Tibial nerve (tissue), 4 donors: ENCODE data around the gene NCF2. TPM values are rescaled to one million over a fixed set of nuclear protein-coding genes. Genes with fewer than 3 reads are reported as not detected.
"Not testable (repeated sequence)": the region's sequence is repeated elsewhere in the genome, so short reads cannot be mapped to it uniquely, and the experiment has no call there.

Source experiments
- DNase-seq, 2 donors: peaks; one replicate each; pipeline ENCODE4 v3.0.0-alpha.2; 2019; ENCODE audit warnings: low spot score in 2 of 2
- H3K27ac ChIP-seq, 4 donors: fragments of 200-600 bp; sonication (generic) in 3 of 4; one replicate each; pipeline ENCODE4 v1.5.1; 2017 to 2019; ENCODE audit warnings: mild to moderate bottlenecking in 1 of 4
- H3K27me3 ChIP-seq, 2 donors: fragments of 200-600 bp; sonication (generic) in 1 of 2; one replicate each; pipeline versions ENCODE4 v1.5.1 to v1.6.0; 2017 to 2019
- H3K36me3 ChIP-seq, 3 donors: fragments of 200-600 bp; sonication (generic); one replicate each; pipeline ENCODE4 v1.5.1; 2018 to 2019
- H3K4me1 ChIP-seq, 4 donors: fragments of 200-600 bp; sonication (generic) in 3 of 4; one replicate each; pipeline ENCODE4 v1.5.1; 2017 to 2019
- H3K4me3 ChIP-seq, 4 donors: fragments of 200-600 bp; sonication (generic) in 3 of 4; one replicate each; pipeline ENCODE4 v1.5.1; 2017 to 2019; ENCODE audit warnings: mild to moderate bottlenecking in 1 of 4, moderate library complexity in 1 of 4
- H3K9me3 ChIP-seq, 4 donors: fragments of 200-600 bp; sonication (generic) in 3 of 4; one replicate each; pipeline ENCODE4 v1.5.1; 2017 to 2019
- CTCF ChIP-seq, 5 experiments: fragments of 200-600 bp in 3 of 5; fragments of 450-650 bp in 2 of 5; sonication (generic) in 3 of 5; IDR thresholded peaks; one replicate each; pipeline ENCODE4 v1.5.1; 2016 to 2019; ENCODE audit warnings: antibody characterized with exemption in 5 of 5, mild to moderate bottlenecking in 3 of 5, moderate library complexity in 2 of 5
- EP300 ChIP-seq, 2 donors: sonication (generic); formaldehyde crosslinking; IDR thresholded peaks; one replicate each; pipeline ENCODE4 v1.6.1; 2017; ENCODE audit warnings: antibody characterized with exemption in 2 of 2, mild to moderate bottlenecking in 1 of 2
- POLR2A ChIP-seq, 2 donors: fragments of 450-650 bp; IDR thresholded peaks; one replicate each; pipeline ENCODE4 v1.6.1; 2017; ENCODE audit warnings: antibody characterized with exemption in 2 of 2, mild to moderate bottlenecking in 2 of 2, moderate library complexity in 2 of 2
- WGBS, 2 donors: methylation state at CpG; one replicate each; pipeline ENCODE4 v1.1.5; 2018; 5-methylcytosine and 5-hydroxymethylcytosine counted together
- total RNA-seq, 4 donors: library from RNA; depleted of rRNA; stranded (reverse); fragments of >200 nt; gene quantifications; one replicate each; pipeline ENCODE4 v1.1.0, GENCODE V29; 2016

NCF2 gene
- total RNA-seq, 4 donors from 2014 or later, result 9.6 to 21.0 (median 17.1) TPM

- Histone ChIP-seq H3K4me1 (peaks cover 0 to 73% (median 29%) of the 10 kb centered on the region in 4 donors), H3K36me3 (peaks cover 0 to 24% (median 12%) of the 10 kb centered on the region in 3 donors), H3K27ac (peak overlapping the region in 3 of 4 donors; percentile 23 to 97 (median 97)), H3K9me3 (no peaks in the 10 kb centered on the region), H3K27me3 (no peaks in the 10 kb centered on the region), H3K4me3 (peak overlapping the region; percentile 8 to 95 (median 82))
- WGBS, 2 donors, result 58 to 61% methylated on average over 1 of the region's 1 CpG
- no peak for DNase-seq
- TF ChIP-seq CTCF (IDR thresholded peaks at IDR 0.05) (no peak), POLR2A (IDR thresholded peaks at IDR 0.05) (no peak), EP300 (IDR thresholded peaks at IDR 0.05) (no peak)
Observed at GRCh38 chr1:183632964-183633363, 42.7 kb upstream of the NCF2 start.

GRCh38 chr1:183632114-183632513, 41.9 kb upstream of the NCF2 start:
- peak overlapping the region in 1 of 4 donors; percentile 95 for H3K4me3 ChIP-seq
- no peak for TF ChIP-seq POLR2A (IDR thresholded peaks at IDR 0.05)
- TF ChIP-seq EP300 (IDR thresholded peaks at IDR 0.05), result no peak
- H3K27ac ChIP-seq, result peak overlapping the region in 2 of 4 donors; percentile 66 to 97
- DNase-seq, result no peak
- H3K27me3 ChIP-seq, result no peaks in the 10 kb centered on the region
- H3K4me1 ChIP-seq, result peaks cover 0 to 80% (median 32%) of the 10 kb centered on the region in 4 donors
- WGBS, 2 donors, result 26 to 29% methylated on average over 2 of the region's 2 CpGs
- no peaks in the 10 kb centered on the region for H3K9me3 ChIP-seq
- H3K36me3 ChIP-seq, result peaks cover 0 to 24% (median 12%) of the 10 kb centered on the region in 3 donors

- Histone ChIP-seq H3K4me1 (peaks cover 0 to 84% (median 43%) of the 10 kb centered on the region in 4 donors), H3K9me3 (no peaks in the 10 kb centered on the region), H3K27ac (peak overlapping the region in 2 of 4 donors; percentile 15 to 66), H3K27me3 (no peaks in the 10 kb centered on the region), H3K4me3 (no peak overlapping the region), H3K36me3 (peaks cover 0 to 25% (median 12%) of the 10 kb centered on the region in 3 donors)
- DNase-seq, result no peak
- TF ChIP-seq EP300 (IDR thresholded peaks at IDR 0.05) (peak in 1 of 2 donors; percentile 24), POLR2A (IDR thresholded peaks at IDR 0.05) (no peak)
- 21 to 22% methylated on average over 2 of the region's 2 CpGs for WGBS, 2 donors
Observed at GRCh38 chr1:183630748-183631147, 40.5 kb upstream of the NCF2 start.

- H3K27ac ChIP-seq, result peak overlapping the region in 1 of 4 donors; percentile 19
Observed at GRCh38 chr1:183628537-183628936, 38.3 kb upstream of the NCF2 start.

GRCh38 chr1:183626236-183626635, 36.0 kb upstream of the NCF2 start:
- H3K4me1 ChIP-seq, result peaks cover 0 to 71% (median 32%) of the 10 kb centered on the region in 4 donors
- peak overlapping the region in 2 of 4 donors; percentile 53 to 72 for H3K27ac ChIP-seq
- not testable (repeated sequence) for H3K9me3 ChIP-seq, H3K4me3 ChIP-seq, H3K27me3 ChIP-seq, DNase-seq
- TF ChIP-seq EP300 (IDR thresholded peaks at IDR 0.05), result peak in 1 of 2 donors; percentile 36
- 15 to 16% methylated on average over 3 of the region's 3 CpGs for WGBS, 2 donors
- peaks cover 0 to 46% (median 12%) of the 10 kb centered on the region in 3 donors for H3K36me3 ChIP-seq

More at GRCh38 chr1:183628537-183628936, 38.3 kb upstream of the NCF2 start:
- H3K4me1 ChIP-seq, result peaks cover 0 to 85% (median 46%) of the 10 kb centered on the region in 4 donors
- no peak for DNase-seq
- H3K27me3 ChIP-seq, result no peaks in the 10 kb centered on the region
- H3K9me3 ChIP-seq, result no peaks in the 10 kb centered on the region
- TF ChIP-seq POLR2A (IDR thresholded peaks at IDR 0.05) (no peak), EP300 (IDR thresholded peaks at IDR 0.05) (no peak), CTCF (IDR thresholded peaks at IDR 0.05) (no peak)
- H3K36me3 ChIP-seq, result peaks cover 0 to 46% (median 12%) of the 10 kb centered on the region in 3 donors
- H3K4me3 ChIP-seq, result no peak overlapping the region

- WGBS, 2 donors, result 47 to 49% methylated on average over 10 of the region's 10 CpGs
- H3K36me3 ChIP-seq, result peaks cover 0 to 24% (median 0%) of the 10 kb centered on the region in 3 donors
- TF ChIP-seq POLR2A (IDR thresholded peaks at IDR 0.05) (no peak), CTCF (IDR thresholded peaks at IDR 0.05) (peak; percentile 48 to 64 (median 50)), EP300 (IDR thresholded peaks at IDR 0.05) (peak in 1 of 2 donors; percentile 24)
- no peaks in the 10 kb centered on the region for H3K27me3 ChIP-seq
- no peak overlapping the region for H3K4me3 ChIP-seq
- peak in 1 of 2 donors; percentile 58 for DNase-seq
- no peaks in the 10 kb centered on the region for H3K9me3 ChIP-seq
- peaks cover 0 to 41% (median 19%) of the 10 kb centered on the region in 4 donors for H3K4me1 ChIP-seq
- H3K27ac ChIP-seq, result peak overlapping the region in 1 of 4 donors; percentile 55
Observed at GRCh38 chr1:183622884-183623785, 32.9 kb upstream of the NCF2 start.
